Tibial nerve (tissue), 4 donors: ENCODE data around the gene SSTR4. TPM values are rescaled to one million over a fixed set of nuclear protein-coding genes. Genes with fewer than 3 reads are reported as not detected.

Experiments used
- DNase-seq, 2 donors: peaks; one replicate each; pipeline ENCODE4 v3.0.0-alpha.2; 2019; ENCODE audit warnings: low spot score in 2 of 2
- H3K27ac ChIP-seq, 4 donors: fragments of 200-600 bp; sonication (generic) in 3 of 4; one replicate each; pipeline ENCODE4 v1.5.1; 2017 to 2019; ENCODE audit warnings: mild to moderate bottlenecking in 1 of 4
- H3K27me3 ChIP-seq, 2 donors: fragments of 200-600 bp; sonication (generic) in 1 of 2; one replicate each; pipeline versions ENCODE4 v1.5.1 to v1.6.0; 2017 to 2019
- H3K36me3 ChIP-seq, 3 donors: fragments of 200-600 bp; sonication (generic); one replicate each; pipeline ENCODE4 v1.5.1; 2018 to 2019
- H3K4me1 ChIP-seq, 4 donors: fragments of 200-600 bp; sonication (generic) in 3 of 4; one replicate each; pipeline ENCODE4 v1.5.1; 2017 to 2019
- H3K4me3 ChIP-seq, 4 donors: fragments of 200-600 bp; sonication (generic) in 3 of 4; one replicate each; pipeline ENCODE4 v1.5.1; 2017 to 2019; ENCODE audit warnings: mild to moderate bottlenecking in 1 of 4, moderate library complexity in 1 of 4
- H3K9me3 ChIP-seq, 4 donors: fragments of 200-600 bp; sonication (generic) in 3 of 4; one replicate each; pipeline ENCODE4 v1.5.1; 2017 to 2019
- EP300 ChIP-seq, 2 donors: sonication (generic); formaldehyde crosslinking; IDR thresholded peaks; one replicate each; pipeline ENCODE4 v1.6.1; 2017; ENCODE audit warnings: antibody characterized with exemption in 2 of 2, mild to moderate bottlenecking in 1 of 2
- POLR2A ChIP-seq, 2 donors: fragments of 450-650 bp; IDR thresholded peaks; one replicate each; pipeline ENCODE4 v1.6.1; 2017; ENCODE audit warnings: antibody characterized with exemption in 2 of 2, mild to moderate bottlenecking in 2 of 2, moderate library complexity in 2 of 2
- WGBS, 2 donors: methylation state at CpG; one replicate each; pipeline ENCODE4 v1.1.5; 2018; 5-methylcytosine and 5-hydroxymethylcytosine counted together
- total RNA-seq, 4 donors: library from RNA; depleted of rRNA; stranded (reverse); fragments of >200 nt; gene quantifications; one replicate each; pipeline ENCODE4 v1.1.0, GENCODE V29; 2016
- TF ChIP-seq, protein P1 (sequence below), 5 experiments: fragments of 200-600 bp in 3 of 5; fragments of 450-650 bp in 2 of 5; sonication (generic) in 3 of 5; IDR thresholded peaks; one replicate each; pipeline ENCODE4 v1.5.1; 2016 to 2019; ENCODE audit warnings: antibody characterized with exemption in 5 of 5, mild to moderate bottlenecking in 3 of 5, moderate library complexity in 2 of 5

SSTR4 gene
- total RNA-seq, 4 donors from 2014 or later = not detected

DNA sequence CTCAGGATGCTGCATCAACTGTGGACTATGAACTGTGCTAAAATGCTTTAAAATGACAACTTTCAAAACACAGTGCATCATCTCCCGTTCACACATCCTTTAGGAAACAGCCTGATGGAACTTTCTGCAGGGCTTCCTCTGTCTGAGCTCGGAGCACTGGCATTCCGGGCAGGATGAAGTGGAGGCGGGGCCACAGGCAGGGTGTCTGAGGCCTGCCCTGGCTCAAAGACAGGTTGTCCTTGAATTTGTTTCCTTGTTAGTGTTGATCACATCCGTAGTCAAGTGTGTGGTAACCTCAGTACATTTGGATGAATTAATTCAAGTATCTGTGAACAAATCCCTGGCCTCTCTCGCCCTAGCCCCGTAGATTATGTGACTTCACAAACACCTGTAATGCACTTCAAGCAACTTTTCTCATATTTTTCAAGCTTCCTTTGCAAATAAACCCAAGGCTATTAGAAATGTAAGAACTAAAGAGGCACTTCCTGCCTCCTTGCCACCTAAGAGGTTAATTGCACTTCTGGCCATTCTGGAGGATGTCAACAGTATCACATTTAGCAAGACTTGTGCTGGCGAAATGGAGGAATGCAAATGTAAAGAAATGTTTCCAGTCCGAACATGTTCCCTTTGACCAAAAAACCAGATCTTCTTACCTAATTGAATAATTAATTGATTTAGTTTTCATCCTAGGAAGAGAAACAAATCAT is 47.9 kb downstream of the SSTR4 start:
- WGBS, 2 donors = 46 to 48% methylated on average over 9 of the region's 9 CpGs
- no peak for DNase-seq
- Histone ChIP-seq H3K4me3 (peak overlapping the region in 3 of 4 donors; percentile 14 to 47 (median 26)), H3K27ac (peak overlapping the region in 3 of 4 donors; percentile 66 to 87 (median 87)), H3K27me3 (no peaks in the 10 kb centered on the region), H3K36me3 (no peaks in the 10 kb centered on the region), H3K9me3 (no peaks in the 10 kb centered on the region), H3K4me1 (peaks cover 0 to 20% (median 0%) of the 10 kb centered on the region in 4 donors)
- no peak for TF ChIP-seq POLR2A (IDR thresholded peaks at IDR 0.05)
- peak in 1 of 2 donors; percentile 45 for TF ChIP-seq EP300 (IDR thresholded peaks at IDR 0.05)
- TF ChIP-seq, protein P1, sequence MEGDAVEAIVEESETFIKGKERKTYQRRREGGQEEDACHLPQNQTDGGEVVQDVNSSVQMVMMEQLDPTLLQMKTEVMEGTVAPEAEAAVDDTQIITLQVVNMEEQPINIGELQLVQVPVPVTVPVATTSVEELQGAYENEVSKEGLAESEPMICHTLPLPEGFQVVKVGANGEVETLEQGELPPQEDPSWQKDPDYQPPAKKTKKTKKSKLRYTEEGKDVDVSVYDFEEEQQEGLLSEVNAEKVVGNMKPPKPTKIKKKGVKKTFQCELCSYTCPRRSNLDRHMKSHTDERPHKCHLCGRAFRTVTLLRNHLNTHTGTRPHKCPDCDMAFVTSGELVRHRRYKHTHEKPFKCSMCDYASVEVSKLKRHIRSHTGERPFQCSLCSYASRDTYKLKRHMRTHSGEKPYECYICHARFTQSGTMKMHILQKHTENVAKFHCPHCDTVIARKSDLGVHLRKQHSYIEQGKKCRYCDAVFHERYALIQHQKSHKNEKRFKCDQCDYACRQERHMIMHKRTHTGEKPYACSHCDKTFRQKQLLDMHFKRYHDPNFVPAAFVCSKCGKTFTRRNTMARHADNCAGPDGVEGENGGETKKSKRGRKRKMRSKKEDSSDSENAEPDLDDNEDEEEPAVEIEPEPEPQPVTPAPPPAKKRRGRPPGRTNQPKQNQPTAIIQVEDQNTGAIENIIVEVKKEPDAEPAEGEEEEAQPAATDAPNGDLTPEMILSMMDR (IDR thresholded peaks at IDR 0.05) = no peak

DNA sequence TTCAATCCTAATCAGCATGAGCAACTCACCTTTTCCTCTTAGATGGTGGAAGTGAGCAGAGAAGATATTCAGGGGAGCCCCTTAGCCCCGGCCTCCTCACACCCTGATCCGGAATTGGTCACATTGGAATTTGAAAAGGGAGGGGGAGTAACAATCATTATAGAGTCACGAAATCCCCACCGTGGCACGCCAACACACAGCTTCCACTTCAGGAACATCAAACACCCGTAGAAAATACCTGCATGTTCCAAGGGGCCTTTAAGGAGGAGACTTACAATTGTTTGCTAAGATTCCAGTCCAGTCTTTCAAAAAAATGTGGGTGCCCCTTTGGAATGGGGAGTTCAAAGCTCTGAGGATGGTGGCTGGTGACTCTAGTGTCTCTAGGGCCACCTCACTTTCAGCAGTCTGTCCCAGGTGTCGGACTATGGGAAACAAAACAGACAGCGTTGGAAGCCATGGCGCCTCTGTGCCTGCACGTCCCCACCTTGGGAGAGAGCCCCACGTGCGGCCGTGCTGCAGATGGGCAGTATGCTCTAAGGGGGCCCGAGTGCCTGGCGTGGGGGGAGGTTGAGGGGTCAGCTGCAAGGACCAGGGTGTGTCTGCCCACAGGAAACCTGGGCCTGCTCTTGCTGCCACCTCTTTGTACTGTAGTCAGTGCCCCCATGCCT is 48.6 kb downstream of the SSTR4 start:
- Histone ChIP-seq H3K36me3 (no peaks in the 10 kb centered on the region), H3K4me3 (peak overlapping the region; percentile 14 to 47 (median 25)), H3K27me3 (no peaks in the 10 kb centered on the region), H3K9me3 (no peaks in the 10 kb centered on the region), H3K27ac (peak overlapping the region in 3 of 4 donors; percentile 66 to 87 (median 87)), H3K4me1 (peaks cover 0 to 20% (median 0%) of the 10 kb centered on the region in 4 donors)
- TF ChIP-seq, protein P1 (IDR thresholded peaks at IDR 0.05) = no peak
- TF ChIP-seq EP300 (IDR thresholded peaks at IDR 0.05) (no peak), POLR2A (IDR thresholded peaks at IDR 0.05) (no peak)
- WGBS, 2 donors = 65 to 67% methylated on average over 10 to 15 of the region's 15 CpGs
- DNase-seq = no peak

DNA sequence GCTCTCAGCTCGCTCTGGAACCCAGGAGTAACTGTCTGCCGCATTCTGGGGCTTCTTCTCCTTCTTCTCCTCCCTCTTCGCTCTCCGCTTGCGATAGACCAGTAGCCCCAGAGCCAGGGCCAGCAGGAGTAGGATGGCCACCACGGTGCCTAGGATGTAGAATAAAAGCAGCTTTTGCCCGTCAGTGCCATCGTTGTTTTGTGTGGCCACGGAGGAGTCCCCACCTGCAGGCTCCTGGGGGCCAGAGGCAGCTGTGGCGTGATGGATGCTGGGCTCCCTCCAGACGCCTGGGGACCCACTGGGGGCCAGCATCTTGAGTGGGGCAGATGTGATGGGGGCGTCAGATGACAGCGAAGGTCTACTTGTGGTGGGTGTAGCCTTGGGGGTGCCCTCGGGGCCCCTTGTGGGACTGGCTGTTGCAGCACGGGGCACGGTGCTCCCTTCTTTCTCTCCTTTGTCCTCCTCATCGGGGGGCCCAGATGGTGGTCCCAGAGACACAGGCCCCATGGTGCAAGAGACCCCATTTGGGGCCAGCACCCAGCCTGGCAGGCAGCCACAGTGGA is 49.3 kb downstream of the SSTR4 start:
- 86 to 89% methylated on average over 13 to 16 of the region's 17 CpGs for WGBS, 2 donors

DNA sequence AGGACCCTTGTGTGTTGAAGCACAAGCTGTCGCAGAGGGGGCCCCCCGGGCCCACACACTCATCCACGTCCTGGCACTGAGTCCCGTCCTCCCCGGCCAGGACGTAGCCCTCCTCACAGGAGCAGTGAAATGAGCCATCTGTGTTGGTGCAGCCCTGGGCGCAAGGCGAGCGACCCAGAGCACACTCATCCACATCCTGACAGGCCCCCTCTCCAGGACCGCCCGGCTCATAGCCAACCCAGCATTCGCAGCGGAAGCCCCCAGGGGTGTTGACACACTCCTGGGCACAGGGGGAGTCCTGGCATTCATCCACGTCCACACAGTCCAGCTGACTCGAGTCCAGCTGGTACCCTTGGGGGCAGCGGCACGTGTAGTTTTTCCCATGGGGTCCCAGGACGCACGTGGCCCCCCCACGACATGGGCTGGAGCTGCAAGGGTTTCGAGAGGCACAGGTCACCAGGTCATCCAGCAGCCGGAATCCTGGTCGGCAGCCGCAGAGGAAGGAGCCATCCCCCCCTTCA is 49.8 kb downstream of the SSTR4 start:
- WGBS, 2 donors = 65 to 74% methylated on average over 9 to 18 of the region's 24 CpGs
- H3K27ac ChIP-seq = peak overlapping the region in 3 of 4 donors; percentile 66 to 87 (median 87)
- DNase-seq = no peak
- peak overlapping the region; percentile 14 to 47 (median 20) for H3K4me3 ChIP-seq
- no peaks in the 10 kb centered on the region for H3K36me3 ChIP-seq
- no peaks in the 10 kb centered on the region for H3K27me3 ChIP-seq
- no peak for TF ChIP-seq POLR2A (IDR thresholded peaks at IDR 0.05)
- TF ChIP-seq, protein P1 (IDR thresholded peaks at IDR 0.05) = no peak
- TF ChIP-seq EP300 (IDR thresholded peaks at IDR 0.05) = no peak
- H3K4me1 ChIP-seq = peaks cover 0 to 22% (median 0%) of the 10 kb centered on the region in 4 donors
- no peaks in the 10 kb centered on the region for H3K9me3 ChIP-seq

More for the DNA sequence above, 49.3 kb downstream of the SSTR4 start:
- Histone ChIP-seq H3K4me3 (peak overlapping the region; percentile 14 to 47 (median 20)), H3K4me1 (peaks cover 0 to 20% (median 0%) of the 10 kb centered on the region in 4 donors), H3K36me3 (no peaks in the 10 kb centered on the region), H3K27ac (peak overlapping the region in 3 of 4 donors; percentile 66 to 87 (median 87)), H3K9me3 (no peaks in the 10 kb centered on the region), H3K27me3 (no peaks in the 10 kb centered on the region)
- no peak for TF ChIP-seq POLR2A (IDR thresholded peaks at IDR 0.05)
- TF ChIP-seq, protein P1 (IDR thresholded peaks at IDR 0.05) = no peak
- DNase-seq = no peak
